WERI-Rb-1 (cell line): ENCODE measurements around the gene ATP5IF1.

Experiments used
- DNase-seq: peaks from one replicate; pipeline ENCODE4 v3.0.0-alpha.2; 2020
- H3K27ac ChIP-seq: fragments of 250-450 bp; sonication (Bioruptor Pico); 2 replicates; pipeline ENCODE4 v1.5.1; 2020; ENCODE audit warnings: mild to moderate bottlenecking, moderate library complexity
- H3K27me3 ChIP-seq: fragments of 250-450 bp; sonication (Bioruptor Pico); 2 replicates; pipeline ENCODE4 v1.5.1; 2021; ENCODE audit warnings: mild to moderate bottlenecking, low read depth, moderate library complexity; ENCODE audit not compliant: insufficient read depth, severe bottlenecking
- H3K36me3 ChIP-seq: fragments of 250-450 bp; sonication (Bioruptor Pico); 2 replicates; pipeline ENCODE4 v1.5.1; 2020; ENCODE audit warnings: mild to moderate bottlenecking, moderate library complexity
- H3K4me3 ChIP-seq: 2 replicates; pipeline ENCODE4 v1.5.1; 2011; ENCODE audit warnings: low read depth, mild to moderate bottlenecking, control low read depth, low read length
- H3K9me3 ChIP-seq: fragments of 250-450 bp; sonication (Bioruptor Pico); 2 replicates; pipeline ENCODE4 v1.5.1; 2021; ENCODE audit warnings: mild to moderate bottlenecking, moderate library complexity; ENCODE audit not compliant: severe bottlenecking
- TF ChIP-seq, protein P1 (sequence below): IDR thresholded peaks from 2 replicates; pipeline ENCODE4 v1.5.1; 2011; ENCODE audit warnings: low read depth, mild to moderate bottlenecking, control low read depth, inconsistent platforms, low read length

The ATP5IF1 gene

DNA sequence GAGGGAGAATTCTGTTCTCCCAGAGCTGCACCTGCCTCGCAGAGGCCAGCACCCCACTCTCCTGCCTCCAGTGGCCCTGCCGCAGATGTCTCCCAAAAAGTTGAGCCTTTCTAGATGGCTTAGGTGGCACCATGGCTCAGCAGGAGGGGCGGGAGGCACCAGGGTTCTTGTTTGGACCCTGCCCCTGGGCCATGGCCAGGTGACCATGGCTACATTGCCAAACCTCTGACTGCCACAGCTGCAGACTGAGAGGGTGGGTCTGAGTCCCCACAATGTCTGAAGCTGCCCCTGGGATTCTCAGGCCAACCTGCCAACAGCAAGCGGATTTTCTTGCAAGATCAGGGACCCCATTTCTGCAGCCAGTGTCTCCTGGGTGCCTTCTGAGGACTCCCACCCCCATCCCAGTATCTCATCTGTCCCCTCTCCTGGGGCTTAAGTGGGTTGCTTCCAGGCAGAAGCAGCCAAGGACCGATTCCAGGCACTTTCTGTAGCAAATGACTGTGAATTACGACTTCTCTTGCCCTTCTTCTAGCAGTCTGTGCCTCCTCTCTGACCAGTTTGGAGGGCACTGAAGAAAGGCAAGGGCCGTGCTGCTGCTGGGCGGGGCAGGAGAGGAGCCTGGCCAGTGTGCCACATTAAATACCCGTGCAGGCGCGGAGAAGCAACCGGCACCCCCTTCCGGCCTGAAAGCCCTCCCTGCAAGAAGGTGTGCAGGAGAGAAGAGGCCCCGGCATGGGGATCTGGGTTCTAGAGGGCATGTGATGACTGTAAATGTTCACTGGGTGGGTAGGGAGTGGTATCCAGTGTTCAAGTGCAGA lies 45.9 kb downstream of the ATP5IF1 start:
- Histone ChIP-seq H3K27ac (no peak overlapping the region), H3K27me3 (no peaks in the 10 kb centered on the region), H3K9me3 (no peaks in the 10 kb centered on the region), H3K36me3 (peaks cover 32% of the 10 kb centered on the region), H3K4me3 (no peak overlapping the region)
- DNase-seq: no peak
- TF ChIP-seq, protein P1, sequence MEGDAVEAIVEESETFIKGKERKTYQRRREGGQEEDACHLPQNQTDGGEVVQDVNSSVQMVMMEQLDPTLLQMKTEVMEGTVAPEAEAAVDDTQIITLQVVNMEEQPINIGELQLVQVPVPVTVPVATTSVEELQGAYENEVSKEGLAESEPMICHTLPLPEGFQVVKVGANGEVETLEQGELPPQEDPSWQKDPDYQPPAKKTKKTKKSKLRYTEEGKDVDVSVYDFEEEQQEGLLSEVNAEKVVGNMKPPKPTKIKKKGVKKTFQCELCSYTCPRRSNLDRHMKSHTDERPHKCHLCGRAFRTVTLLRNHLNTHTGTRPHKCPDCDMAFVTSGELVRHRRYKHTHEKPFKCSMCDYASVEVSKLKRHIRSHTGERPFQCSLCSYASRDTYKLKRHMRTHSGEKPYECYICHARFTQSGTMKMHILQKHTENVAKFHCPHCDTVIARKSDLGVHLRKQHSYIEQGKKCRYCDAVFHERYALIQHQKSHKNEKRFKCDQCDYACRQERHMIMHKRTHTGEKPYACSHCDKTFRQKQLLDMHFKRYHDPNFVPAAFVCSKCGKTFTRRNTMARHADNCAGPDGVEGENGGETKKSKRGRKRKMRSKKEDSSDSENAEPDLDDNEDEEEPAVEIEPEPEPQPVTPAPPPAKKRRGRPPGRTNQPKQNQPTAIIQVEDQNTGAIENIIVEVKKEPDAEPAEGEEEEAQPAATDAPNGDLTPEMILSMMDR: no peak

DNA sequence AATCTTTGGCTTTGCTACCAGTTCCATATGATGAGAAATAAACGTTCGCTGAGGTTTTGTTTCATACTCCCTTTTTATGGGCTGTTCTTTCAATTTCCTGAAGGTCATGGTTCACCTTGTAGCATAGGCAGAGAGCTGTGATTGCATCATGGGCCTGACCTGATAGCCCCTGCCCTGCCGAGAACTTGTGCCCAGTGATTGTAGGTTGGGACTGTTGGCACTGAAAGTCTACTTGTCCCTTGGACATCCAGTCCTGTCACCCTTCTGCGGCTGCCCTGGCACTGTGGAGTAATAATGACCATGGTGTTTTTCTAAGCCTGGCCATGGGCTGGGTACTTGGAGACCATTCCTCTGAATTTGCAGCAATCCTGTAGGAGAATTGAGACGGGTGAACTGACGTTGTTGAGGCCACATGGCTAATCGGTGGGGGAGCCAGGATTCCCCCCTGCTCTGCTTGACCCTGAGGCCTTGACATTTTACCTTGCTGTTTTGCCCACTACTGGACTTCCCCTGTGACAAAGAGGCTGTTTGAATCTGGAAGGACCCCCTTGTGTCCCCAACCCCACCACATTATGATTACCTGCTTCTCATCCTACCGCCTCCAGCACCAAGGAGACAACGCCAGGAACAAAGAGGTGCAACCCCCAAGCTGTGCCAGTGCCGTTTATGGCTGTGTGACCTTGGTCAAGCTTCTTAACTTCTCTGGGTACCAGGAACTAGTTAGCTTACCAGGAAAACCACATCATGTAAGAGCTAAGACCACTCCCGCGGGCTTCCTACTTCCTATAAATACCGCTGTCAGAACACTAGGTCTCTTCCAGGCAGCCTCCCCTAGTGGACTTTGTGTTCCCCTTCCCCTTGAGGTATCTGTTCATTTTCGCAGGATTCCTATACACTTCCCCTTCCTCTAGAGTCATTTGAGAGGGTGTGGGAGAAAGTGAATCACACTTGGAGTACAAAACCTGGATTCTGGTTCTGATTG lies 46.8 kb downstream of the ATP5IF1 start:
- H3K27ac ChIP-seq: no peak overlapping the region
- TF ChIP-seq, protein P1: no peak
- no peaks in the 10 kb centered on the region for H3K27me3 ChIP-seq
- no peak overlapping the region for H3K4me3 ChIP-seq
- H3K36me3 ChIP-seq: peaks cover 28% of the 10 kb centered on the region
- no peak for DNase-seq
- H3K9me3 ChIP-seq: no peaks in the 10 kb centered on the region

DNA sequence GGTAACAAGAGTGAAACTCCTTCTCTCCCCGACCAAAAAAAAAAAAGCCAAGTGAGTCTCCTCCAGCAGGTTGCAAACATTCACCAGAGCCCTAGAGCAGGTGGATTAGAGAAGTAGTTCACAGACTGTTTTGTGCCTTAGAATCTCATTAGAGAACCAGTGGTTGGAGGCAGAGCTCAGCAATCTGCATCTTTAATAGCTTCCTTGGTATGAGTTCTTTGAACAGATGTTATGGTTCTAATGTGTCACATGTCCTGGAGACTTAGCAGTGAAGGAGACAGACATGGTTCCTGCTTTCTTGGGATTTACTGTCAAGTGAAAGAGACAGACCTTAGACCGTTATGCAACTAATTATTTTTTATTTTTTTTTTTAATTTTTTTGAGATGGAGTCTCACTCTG lies 50.2 kb downstream of the ATP5IF1 start:
- Histone ChIP-seq H3K27ac (no peak overlapping the region), H3K36me3 (peaks cover 9% of the 10 kb centered on the region), H3K9me3 (no peaks in the 10 kb centered on the region), H3K4me3 (no peak overlapping the region), H3K27me3 (no peaks in the 10 kb centered on the region)
- no peak for DNase-seq
- TF ChIP-seq, protein P1: no peak
